Suprapubic skin (tissue), 4 donors: ENCODE data around the gene RHOB.

ENCODE experiments used
- EP300 ChIP-seq: sonication (generic); formaldehyde crosslinking; IDR thresholded peaks from one replicate; pipeline ENCODE4 v1.6.1; 2017; ENCODE audit warnings: antibody characterized with exemption
- POLR2AphosphoS5 ChIP-seq, 3 donors: sonication (generic); formaldehyde crosslinking; IDR thresholded peaks; one replicate each; pipeline ENCODE4 v1.6.1; 2017; ENCODE audit warnings: antibody characterized with exemption in 3 of 3
- TF ChIP-seq, protein P1 (sequence below), 2 donors: fragments of 200-600 bp in 1 of 2; fragments of 450-650 bp in 1 of 2; sonication (generic) in 1 of 2; IDR thresholded peaks; one replicate each; pipeline ENCODE4 v1.5.1; 2016 to 2019; ENCODE audit warnings: antibody characterized with exemption in 2 of 2, mild to moderate bottlenecking in 1 of 2, moderate library complexity in 1 of 2

DNA sequence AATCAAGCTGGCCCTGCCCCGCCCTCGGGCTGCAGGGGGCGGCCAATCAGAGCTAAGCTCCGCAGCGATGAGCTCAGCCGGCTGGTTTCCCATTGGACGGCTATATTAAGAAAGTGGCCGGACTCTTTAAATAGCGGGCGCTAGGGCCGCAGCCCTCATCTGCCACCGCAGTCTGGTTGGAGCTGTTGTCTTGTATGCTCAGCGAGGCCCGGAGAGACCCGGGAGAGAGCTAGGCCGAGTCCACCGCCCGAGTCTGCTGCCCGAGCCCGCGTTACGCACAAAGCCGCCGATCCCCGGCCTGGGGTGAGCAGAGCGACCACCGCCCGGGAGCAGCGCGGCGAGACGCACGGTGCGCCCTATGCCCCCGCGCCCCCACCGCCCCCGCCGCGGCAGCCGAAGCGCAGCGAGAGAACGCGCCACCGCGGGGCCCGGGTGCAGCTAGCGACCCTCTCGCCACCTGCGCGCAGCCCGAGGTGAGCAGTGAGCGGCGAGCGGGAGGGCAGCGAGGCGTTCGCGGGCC lies at the start of gene RHOB:
- TF ChIP-seq, protein P1, sequence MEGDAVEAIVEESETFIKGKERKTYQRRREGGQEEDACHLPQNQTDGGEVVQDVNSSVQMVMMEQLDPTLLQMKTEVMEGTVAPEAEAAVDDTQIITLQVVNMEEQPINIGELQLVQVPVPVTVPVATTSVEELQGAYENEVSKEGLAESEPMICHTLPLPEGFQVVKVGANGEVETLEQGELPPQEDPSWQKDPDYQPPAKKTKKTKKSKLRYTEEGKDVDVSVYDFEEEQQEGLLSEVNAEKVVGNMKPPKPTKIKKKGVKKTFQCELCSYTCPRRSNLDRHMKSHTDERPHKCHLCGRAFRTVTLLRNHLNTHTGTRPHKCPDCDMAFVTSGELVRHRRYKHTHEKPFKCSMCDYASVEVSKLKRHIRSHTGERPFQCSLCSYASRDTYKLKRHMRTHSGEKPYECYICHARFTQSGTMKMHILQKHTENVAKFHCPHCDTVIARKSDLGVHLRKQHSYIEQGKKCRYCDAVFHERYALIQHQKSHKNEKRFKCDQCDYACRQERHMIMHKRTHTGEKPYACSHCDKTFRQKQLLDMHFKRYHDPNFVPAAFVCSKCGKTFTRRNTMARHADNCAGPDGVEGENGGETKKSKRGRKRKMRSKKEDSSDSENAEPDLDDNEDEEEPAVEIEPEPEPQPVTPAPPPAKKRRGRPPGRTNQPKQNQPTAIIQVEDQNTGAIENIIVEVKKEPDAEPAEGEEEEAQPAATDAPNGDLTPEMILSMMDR (IDR thresholded peaks at IDR 0.05), result no peak
- TF ChIP-seq EP300 (no peak), POLR2AphosphoS5 (IDR thresholded peaks at IDR 0.05) (peak; percentile 99 to 100 (median 100))
